Activated CD4-positive, CD25-positive, alpha-beta regulatory T cell treated with anti-CD3 and anti-CD28 coated beads, Interleukin-2, amount 50 U/mL, for 24 hours (primary cell): Measurements from ENCODE around the gene BIRC7.

Source experiments
- ATAC-seq, 2 donors: fragments of 150-1000 bp; cut with Tn5 transposase; one replicate each; pipeline ENCODE4 v1.10.0; 2021; ENCODE audit warnings: mild to moderate bottlenecking in 1 of 2, moderate library complexity in 1 of 2

The BIRC7 gene

DNA sequence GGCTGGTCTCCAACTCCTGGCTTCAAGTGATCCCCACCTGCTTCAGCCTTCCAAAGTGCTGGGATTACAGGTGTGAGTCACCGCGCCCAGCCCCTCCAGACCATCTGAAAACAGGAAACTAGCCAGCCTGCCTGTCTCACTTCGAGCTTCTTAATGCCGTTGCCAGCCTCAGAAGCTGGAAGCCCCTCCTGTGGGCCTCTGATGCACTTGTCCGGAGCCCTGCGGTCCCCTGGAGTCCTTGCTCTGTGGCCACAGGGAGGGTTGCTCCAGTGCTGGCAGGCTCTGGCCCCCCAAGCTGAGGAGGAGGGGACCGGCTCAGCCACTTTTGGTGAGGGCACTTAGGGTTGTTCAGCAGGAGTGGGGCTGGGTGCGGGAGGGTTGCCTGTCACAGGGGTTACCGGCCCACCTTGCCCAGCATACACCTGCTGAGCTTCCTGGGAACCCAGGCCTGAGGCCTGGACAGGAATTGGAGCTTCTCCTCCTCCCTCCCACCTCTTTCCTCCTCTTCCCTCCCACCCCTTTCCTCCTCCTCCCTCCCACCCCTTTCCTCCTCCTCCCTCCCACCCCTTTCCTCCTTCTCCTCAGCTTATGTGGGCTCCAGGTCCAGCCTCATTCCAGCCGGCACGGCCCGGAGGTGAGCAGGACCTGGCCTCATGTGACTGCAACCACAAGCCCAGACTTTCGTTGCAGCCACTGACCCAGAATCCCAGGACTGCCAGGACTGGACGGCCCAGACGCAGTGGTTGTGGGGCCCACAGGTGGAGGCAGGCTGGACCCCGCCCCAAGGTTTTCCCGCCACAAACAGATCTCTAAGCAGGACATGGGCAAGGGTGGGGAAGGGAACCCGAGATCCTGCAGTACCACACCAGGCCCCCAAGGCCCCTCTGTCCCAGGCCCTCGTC, 9.4 kb upstream of the BIRC7 start:
- ATAC-seq: no peak

- ATAC-seq: no peak
These were observed 8.4 kb upstream of the BIRC7 start for GRCh38 chr20:63227260-63227659.

GRCh38 chr20:63228806-63229205, 6.9 kb upstream of the BIRC7 start:
- no peak for ATAC-seq

DNA sequence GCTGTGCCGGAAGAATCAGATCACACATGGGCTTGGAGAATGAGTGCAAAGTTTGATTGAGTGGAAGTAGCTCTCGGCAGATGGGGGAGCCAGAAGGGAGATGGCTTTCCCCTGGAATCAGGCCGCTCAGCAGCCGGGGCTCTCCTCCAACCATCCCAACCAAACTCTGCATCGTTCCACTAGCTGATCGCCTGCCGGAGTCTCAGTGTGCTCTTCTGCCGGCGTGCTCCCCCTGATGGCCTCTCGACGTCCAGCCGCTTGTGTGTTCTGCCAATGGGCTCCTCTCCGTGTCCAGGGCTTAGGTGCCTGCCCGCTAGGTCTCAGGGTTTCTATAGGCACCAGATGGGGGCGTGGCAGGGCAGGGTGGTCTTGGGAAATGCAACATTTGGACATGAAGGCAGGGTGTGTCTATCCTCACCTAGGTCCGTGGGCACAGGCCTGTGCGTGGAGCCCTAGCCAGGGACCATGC, 4.9 kb upstream of the BIRC7 start:
- ATAC-seq: no peak

GRCh38 chr20:63232235-63233060, 3.3 kb upstream of the BIRC7 start:
- ATAC-seq: no peak

- no peak for ATAC-seq
These were observed 2.7 kb upstream of the BIRC7 start for GRCh38 chr20:63233061-63233344.

GRCh38 chr20:63233924-63234323, 1.8 kb upstream of the BIRC7 start:
- ATAC-seq: no peak

DNA sequence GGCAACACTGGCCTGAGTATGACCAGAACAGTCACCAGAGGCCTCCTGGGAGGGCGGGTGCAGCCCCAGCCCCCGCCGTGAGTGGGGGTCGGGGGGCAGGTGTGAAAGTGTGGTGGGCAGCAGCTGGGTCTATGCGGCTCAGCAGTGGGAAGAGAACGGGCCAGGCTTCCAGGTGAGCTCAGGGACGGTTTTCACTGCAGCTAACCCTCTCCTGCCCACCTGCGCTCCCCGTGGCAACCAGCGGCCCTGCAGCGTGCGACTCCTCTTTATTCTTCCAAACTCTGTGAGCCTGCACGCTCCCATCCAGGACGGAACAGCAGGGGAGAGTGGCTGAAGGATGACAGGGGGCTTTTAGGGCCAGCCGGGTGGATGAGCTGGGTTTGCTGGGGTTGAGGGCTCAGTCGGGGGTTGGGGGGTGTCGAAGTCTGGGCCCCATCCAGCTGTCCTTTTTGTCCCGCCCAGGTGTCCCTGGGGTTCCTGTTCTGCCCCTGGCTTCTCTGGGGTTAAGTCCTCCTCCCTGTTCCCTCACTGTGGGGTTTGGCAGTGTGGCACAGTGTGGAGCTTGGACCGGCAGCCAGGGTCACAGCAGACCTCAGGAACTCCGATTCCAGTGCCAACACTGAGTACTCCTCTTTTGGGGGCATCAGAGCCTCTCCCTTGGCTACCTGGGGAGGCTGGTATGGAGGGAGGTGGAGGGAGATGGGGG, 859 bp upstream of the BIRC7 start:
- ATAC-seq: no peak

DNA sequence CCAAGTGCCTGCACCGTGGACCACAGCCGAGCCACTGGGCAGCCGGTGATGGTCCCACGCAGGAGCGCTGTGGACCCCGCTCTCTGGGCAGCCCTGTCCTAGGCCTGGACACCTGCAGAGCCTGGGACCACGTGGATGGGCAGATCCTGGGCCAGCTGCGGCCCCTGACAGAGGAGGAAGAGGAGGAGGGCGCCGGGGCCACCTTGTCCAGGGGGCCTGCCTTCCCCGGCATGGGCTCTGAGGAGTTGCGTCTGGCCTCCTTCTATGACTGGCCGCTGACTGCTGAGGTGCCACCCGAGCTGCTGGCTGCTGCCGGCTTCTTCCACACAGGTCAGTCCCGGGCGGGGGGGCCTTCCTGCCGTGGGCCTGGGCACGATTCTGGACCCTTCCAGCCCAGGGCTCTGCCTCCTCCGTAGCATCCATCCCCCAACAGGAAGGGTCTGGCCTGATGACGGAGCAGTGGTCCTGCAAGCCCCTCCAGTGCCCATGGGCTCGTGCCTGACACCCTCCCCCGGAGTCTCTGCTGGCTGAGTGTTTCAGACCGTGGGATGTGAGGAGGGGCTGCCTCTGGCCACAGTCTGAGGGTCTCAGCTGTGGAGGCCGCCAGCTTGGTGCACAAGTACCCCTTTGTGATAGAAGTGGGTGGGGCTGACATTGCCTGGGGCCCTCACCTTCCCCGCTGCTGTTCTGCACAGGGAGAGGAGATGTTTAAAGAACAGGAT, 572 bp downstream of the BIRC7 start:
- ATAC-seq: no peak

- no peak for ATAC-seq
These were observed 2.3 kb downstream of the BIRC7 start for GRCh38 chr20:63238031-63238430.

DNA sequence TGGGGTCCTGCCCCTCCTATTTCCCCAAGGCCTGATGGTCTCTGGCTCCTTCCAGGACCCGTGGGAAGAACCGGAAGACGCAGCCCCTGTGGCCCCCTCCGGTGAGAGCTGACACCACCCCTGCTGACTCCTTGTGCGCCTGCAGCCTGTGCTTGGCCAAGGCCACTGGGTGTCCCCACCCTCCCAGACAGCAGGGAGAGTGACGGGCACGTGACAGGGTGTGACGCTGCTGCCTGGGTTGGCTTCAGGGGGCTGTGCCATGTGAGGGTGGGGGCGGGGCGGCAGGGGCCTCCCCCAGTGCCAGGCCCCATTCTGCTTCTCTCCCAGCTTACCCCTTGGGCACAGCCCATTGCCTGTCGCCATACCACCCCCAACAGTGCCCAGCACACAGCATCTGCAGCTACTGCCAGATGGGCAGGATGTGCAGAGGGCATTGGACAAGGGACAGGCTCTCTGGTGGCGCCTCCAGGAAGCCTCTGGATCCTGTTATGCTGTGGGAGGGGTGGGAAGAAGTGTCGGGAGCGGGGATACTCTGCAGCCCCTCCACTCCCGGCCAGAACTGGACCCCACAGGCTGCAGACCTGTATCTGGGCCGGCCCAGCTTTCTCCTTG, 2.9 kb downstream of the BIRC7 start:
- ATAC-seq: no peak

DNA sequence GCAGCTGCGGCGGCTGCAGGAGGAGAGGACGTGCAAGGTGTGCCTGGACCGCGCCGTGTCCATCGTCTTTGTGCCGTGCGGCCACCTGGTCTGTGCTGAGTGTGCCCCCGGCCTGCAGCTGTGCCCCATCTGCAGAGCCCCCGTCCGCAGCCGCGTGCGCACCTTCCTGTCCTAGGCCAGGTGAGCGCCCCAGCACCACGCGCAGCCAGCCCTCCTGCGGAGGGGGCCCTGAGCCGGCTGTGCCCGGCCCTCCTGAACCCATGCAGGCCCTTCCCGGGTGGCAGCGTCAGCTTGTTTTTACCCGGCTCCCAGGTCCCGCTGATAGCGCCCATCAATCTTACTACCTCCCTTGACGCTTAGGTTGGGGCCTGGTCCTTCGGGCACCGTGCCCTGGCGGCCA, 3.7 kb downstream of the BIRC7 start:
- ATAC-seq: no peak

DNA sequence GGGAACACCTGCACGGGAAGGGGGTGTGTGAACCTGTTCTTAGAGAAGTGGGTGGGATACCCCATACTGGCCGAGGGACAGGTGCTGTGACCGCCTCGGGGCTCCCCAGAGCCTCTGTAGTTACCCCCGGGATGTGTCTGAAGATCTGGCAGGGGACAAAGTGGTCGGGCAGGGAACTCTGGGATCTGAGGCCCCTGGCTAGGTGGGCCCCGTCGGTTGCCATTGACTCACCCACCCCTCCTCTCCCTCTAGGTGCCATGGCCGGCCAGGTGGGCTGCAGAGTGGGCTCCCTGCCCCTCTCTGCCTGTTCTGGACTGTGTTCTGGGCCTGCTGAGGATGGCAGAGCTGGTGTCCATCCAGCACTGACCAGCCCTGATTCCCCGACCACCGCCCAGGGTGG, 4.3 kb downstream of the BIRC7 start:
- ATAC-seq: no peak

DNA sequence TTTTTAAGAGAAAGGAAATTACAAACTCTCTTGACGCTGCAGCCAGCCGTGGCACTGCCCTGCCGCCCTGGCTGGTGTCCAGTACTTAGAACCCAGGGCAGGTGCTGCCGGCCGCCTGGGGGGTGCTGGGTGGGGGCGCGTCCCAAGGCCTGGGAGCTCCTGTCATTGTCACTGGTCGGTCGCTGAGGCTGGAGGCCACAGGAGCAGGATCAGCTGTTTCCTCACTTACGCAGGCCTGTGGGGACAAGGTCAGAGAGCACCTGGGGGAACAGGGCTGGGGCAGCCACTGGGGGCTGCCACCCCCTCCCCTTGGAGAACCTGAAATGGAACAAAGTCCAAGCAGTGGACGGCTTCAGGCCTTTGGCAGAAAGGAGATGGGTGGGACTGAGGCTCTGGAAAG, 5.6 kb downstream of the BIRC7 start:
- no peak for ATAC-seq

- ATAC-seq: no peak
These were observed 7.0 kb downstream of the BIRC7 start for GRCh38 chr20:63242736-63243135.

DNA sequence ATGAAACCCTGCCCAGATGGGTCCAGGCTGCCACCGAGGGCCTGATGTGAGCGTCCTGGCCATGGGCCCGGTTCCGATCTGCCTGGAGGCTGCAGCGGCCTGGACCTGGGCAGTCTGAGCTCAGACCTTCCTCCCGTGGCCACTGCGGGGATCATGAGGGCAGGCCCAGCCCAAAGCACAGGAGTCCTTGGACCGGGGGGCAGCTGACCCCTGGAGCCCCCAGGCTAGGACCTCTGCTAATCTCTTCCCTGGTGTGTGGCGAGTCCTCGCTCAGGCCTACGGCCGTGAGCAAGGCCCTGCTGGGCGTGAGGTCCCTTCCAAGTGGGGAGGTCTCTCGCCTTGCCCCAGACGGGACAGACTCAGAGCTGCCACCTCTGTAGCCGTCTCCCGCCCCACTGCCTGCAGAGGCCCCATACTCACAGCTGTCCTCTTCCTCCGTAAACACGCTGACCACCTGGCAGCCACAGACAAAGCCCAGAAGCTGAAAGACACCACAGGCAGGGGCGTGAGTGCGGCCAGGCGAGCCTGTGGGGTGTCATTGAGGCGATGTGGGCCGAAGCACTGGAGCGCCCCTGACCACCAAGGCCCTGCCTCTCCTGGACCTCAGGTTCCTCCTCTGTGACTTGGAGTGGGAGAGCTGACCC, 8.0 kb downstream of the BIRC7 start:
- ATAC-seq: no peak

DNA sequence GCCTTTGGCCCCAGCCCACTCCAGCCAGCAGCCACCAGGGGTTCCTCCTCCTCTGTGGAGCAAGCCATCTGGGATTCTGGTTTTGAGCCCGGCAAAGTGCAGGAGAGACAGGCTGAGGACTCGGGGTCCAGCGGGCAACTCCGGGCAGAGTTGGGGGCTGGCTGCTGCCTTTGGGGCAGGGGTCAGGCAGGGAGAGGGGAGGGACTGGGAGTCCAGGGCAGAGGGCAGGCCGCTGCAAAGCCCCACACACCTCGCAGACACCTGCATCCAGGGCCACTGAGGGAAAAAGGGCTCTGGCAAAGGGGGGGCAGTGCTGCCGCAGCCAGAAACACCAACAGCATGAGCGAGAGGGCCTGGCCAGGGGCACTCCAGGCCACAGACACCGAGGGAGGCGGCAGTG, 8.8 kb downstream of the BIRC7 start:
- no peak for ATAC-seq

DNA sequence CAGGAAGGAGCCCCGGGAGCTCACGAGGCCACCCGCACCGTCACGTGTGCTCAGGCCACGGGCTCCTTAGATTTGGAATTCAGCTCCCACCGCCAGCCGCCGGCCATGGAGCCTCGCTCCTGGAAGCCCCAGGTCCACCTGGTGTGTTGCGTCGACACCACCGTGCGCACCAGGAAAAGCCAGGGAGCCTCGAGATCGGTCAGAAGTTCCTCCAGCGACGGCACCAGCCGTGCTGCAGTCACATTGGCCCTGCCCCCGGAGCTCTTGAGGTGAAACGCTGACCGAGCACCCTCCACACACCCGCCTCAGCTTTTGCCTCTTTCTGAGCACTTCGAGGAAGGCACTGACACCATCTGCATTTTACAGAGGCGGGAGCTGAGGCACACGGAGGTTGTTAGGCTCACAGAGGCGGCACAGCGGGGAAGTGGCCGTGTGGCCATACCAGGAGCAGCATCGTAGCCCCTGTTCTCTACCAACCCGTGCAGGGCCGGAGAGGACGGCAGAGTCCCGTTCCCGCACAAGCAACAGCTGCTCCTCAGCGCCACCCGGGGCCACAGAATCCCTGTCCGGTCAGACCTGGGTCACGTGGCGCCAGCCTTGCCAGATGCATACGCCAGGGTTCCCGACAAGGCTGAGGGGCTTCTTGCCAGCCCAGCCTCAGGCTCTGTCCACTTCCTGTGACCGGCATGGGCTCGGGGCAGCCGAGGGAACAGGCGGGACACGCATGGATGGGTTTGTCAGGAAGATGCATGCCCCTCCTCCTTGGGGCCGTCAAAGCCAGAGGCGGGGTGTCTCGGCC, 11.0 kb downstream of the BIRC7 start:
- no peak for ATAC-seq

- no peak for ATAC-seq
These were observed 12.0 kb downstream of the BIRC7 start for GRCh38 chr20:63247671-63248228.

- ATAC-seq: no peak
These were observed 13.3 kb downstream of the BIRC7 start for GRCh38 chr20:63248835-63249591.
